GM18907 (cell line): ENCODE data around the gene AP4B1.

ENCODE experiments used
- ATAC-seq: cut with Tn5 transposase; IDR thresholded peaks from one replicate; pipeline ENCODE4 v1.9.1; 2021; ENCODE audit warnings: mild to moderate bottlenecking, moderate library complexity; ENCODE audit not compliant: unreplicated experiment

Gene AP4B1

DNA sequence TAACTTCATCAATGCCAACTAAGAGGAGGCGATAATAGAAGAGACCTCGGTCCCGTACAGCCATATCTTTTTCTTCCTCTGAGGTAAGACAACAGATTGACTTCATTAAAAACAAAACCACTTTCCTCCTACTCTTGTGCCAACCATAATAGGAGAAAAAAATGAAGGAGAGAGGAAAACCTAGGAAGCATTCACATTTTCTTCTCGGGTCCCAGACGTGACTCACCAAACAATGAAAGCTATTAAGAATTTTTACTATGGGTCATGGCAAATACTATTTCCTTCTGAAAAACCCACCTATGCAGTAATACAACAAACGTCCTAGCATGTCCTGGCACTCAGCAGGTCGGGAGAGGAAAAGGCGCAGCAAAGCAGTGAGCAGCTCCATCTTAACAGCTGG is 8.6 kb downstream of the AP4B1 start:
- no peak for ATAC-seq

GRCh38 chr1:113895098-113895497 is 9.5 kb downstream of the AP4B1 start:
- ATAC-seq = no peak

DNA sequence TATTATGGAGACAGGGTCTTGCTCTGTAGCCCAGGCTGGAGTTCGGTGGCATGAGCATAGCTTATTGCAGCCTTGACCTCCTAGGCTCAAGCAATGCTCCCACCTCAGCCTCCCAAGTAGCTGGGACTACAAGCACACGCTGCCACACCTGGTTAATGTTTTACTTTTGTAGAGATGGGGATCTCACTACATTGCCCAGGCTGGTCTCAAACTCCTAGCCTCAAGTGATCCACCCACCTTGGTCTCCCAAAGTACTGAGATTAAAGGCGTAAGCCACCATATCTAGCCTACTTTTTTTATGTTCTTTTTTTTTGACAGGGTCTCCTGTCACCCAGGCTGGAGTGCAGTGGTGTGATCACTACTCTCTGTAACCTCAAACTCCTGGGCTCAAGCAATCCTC is 11.3 kb downstream of the AP4B1 start:
- ATAC-seq = no peak

GRCh38 chr1:113891631-113892220 is 12.9 kb downstream of the AP4B1 start:
- ATAC-seq = no peak

- no peak for ATAC-seq
These were observed 13.8 kb downstream of the AP4B1 start for GRCh38 chr1:113890816-113891215.

- ATAC-seq = peak; percentile 60
These were observed 17.0 kb downstream of the AP4B1 start, which contains the start of gene BCL2L15 for GRCh38 chr1:113887402-113888175. Gene BCL2L15 (minus strand): TSS chr1:113887581. CDS start chr1:113887375, 206 bp downstream.

GRCh38 chr1:113886417-113887401 is 17.9 kb downstream of the AP4B1 start:
- no peak for ATAC-seq

DNA sequence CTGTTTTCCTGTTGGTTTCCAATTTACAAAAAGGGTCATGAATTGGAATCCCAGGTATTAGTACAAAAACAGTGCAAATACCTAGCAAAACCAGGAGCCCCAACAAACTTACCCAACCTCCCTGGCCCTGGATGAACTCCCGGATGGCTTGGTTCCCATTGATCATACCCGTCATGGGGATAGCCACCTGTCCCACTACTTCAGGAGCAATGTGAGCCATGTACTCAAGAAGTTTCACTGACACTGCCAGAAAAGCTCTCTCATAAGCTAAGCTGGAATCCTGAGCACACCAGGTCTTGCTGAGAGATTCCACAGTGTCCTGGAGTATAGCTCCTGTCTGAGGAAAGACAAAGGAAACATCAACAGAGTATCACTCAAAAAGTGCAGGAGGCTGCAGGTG is 22.9 kb downstream of the AP4B1 start:
- ATAC-seq = no peak

DNA sequence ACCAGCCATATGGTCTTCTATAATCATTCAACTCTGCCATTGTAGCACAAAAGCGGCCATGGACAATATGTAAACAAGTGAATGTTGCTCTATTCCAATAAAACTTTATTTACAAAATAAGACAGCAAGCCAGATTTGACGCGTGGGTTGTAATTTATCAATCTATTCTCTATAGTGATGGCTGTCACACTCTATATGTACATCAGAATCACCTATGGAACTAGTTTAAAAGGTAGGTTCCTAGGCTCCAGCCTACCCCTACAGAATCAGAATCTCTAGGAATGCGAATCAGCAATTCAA is 24.9 kb downstream of the AP4B1 start:
- no peak for ATAC-seq

GRCh38 chr1:113876176-113876575 is 28.4 kb downstream of the AP4B1 start:
- no peak for ATAC-seq

DNA sequence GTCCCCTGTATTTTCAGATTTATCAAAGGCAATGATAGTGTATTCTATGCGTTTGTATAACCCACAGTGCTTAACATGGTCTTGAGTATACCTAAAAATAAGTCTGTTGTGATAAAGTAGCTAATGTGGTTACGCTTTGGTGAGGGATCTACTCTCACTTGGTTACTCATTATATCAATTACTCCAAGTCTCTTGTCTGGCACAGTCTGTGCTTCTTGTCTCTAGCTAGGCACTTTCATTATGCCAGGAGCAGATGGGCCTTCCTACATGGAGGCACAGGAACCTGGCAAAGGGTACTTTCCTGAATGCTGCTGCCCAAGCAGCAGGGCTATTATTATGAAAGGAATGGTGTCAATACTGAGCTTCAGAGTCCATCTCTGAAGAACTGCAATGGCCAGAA is 28.9 kb downstream of the AP4B1 start:
- peak; percentile 52 for ATAC-seq

DNA sequence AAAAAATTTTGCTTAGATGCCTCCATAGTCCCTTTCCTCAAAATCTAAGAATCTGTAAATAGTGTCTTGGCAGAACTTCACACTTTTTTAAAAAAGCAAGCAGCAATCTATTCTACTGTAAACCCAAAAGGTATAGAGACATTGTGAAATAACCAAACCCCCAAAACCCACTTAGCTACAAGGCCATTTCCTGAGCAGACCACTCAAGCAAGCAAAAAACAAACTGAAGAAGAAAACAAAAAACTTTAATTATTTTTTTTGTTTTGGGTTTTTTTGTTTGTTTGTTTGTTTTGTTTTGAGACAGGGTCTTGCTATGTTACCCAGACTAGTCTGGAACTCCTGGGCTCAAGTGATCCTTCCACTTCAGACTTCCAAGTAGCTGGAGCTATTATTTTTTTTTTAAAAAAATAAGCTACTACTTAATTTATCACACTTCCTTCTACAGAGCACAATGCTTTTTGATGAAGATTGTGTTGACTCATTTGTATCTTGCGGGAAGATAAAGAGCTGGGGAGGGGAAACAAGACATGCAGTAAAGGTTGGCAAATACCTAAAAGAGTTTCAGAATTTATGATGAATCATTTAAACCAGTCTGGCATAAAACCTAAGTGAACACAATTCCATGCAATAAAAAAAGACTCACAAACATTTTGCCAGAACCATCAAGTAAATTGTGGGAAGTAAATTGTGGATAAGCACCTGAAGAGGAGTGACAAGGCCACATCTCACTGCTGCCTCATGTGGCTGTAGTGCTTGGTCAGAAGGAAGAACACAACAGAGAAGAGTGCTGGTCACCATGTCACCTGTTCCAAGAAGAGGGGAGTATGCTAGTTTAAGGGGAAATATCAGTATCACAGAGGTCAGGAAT is 30.4 kb downstream of the AP4B1 start:
- peak; percentile 32 for ATAC-seq

DNA sequence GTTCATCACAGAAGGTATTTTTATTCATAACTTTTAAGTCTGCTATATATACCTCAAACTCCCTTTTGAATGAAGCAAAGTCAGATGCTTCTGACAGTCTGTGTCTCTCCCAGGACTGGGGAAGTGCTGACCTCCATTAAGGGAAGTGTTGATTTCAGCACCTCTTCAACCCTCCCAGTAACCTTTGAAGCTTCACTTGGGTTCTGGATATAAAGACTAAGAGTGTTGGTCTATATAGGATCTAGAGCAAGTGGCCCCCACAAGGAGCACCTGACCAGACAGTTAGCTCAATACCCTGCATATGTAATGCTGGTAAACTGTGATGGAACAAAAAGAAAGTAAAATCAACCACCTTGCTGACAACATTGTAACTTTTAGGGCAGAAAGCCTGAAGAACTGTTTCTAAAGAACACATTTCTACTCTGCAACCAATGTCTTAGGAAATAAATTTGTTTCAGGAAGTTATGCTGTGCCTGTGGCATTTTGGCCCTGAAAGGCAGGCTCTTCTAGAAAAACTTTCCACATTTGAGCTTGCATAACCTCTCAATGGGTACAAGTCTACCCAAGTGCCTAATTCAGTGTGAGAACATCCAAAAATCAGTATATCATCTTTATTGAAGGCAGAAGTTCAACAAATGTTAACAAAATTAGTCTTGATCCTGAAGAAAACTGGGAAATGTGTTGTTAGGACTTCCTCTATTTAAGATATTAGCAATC is 32.2 kb downstream of the AP4B1 start:
- no peak for ATAC-seq

GRCh38 chr1:113871597-113872113 is 32.9 kb downstream of the AP4B1 start, which contains the start of gene PTPN22:
Gene PTPN22 (minus strand): TSS chr1:113871712.
- ATAC-seq = peak; percentile 91

- no peak for ATAC-seq
These were observed 33.8 kb downstream of the AP4B1 start for GRCh38 chr1:113870778-113871177.

DNA sequence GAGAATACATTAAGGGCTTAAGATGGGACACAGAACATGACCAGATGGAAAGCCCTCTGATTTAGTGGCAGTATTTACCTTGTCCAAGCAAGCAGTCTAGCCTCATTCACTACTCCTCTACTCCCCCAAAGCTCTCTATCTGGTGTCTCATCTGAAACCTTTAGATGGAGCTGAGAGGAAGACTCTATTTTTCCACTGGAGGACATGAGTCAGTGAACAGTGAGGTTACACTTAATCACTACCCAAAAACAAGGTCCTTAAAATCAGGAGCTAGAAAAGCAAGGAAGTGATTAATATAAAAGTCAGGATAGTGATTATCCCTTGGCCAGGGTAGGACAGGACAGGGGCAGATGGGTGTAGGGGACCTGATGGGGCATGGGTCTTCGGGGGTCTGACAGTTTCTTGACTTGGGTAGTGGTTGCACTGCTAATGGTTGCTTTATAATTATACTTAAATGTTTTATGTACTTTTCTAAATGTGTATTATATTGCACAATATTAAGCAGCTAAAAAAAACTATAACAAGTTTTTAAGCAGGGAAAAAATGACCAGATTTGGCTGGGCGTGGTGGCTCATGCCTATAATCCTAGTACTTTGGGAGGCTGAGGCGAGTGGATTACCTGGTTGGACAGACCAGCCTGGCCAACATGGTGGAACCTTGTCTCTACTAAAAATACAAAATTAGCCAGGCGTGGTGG is 36.1 kb downstream of the AP4B1 start:
- ATAC-seq = no peak

- ATAC-seq = no peak
These were observed 43.0 kb downstream of the AP4B1 start for GRCh38 chr1:113861641-113862040.

DNA sequence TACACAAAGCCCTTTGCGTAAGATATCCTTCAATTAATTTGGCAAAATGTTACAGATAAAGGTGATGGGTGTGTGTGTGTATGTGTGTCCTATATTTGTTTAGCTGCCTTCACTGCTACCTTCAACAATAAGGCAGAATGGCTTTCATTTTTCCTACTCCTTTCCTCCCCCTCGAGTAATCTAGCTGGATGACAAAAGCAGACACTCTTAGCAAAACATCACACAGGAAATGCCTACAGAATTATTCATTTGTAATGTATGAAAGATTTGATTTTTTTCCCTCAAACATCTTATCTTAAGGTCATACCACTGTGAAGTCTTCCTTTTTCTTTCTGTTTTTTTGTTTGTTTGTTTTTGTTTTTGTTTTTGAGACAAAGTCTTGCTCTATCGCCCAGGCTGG is 43.7 kb downstream of the AP4B1 start:
- no peak for ATAC-seq
